HEK293 (cell line): ENCODE data around the gene DCP1A.

Experiments
- CTCF ChIA-PET: fragments of 350-600 bp; formaldehyde crosslinking; extraction: SDS; loops from one replicate; lab custom pipeline; 2021; ENCODE audit warnings: antibody characterized with exemption; lab: Yijun Ruan, JAX
- POLR2A ChIA-PET: fragments of 300-600 bp; formaldehyde crosslinking; extraction: SDS; loops from one replicate; lab custom pipeline; 2020; ENCODE audit warnings: antibody characterized with exemption, inconsistent platforms; lab: Yijun Ruan, JAX
- H3K27ac ChIP-seq: fragments of 200-500 bp; sonication (Bioruptor generic); 2 replicates; pipeline ENCODE4 v1.5.1; 2014; ENCODE audit warnings: low read depth, low read length, control low read depth, inconsistent platforms; ENCODE audit errors: extremely low read depth
- H3K36me3 ChIP-seq, 2 experiments: fragments of 200-500 bp in 1 of 2; sonication (Bioruptor generic) in 1 of 2; 1 replicate in 1 of 2; 2 replicates in 1 of 2; pipeline ENCODE4 v1.5.1; 2014 to 2017; ENCODE audit warnings: inconsistent platforms in 2 of 2, low read length in 2 of 2; ENCODE audit not compliant: control insufficient read depth in 2 of 2, insufficient read depth in 1 of 2
- H3K4me1 ChIP-seq: fragments of 200-500 bp; sonication (Bioruptor generic); 2 replicates; pipeline ENCODE4 v1.5.1; 2014; ENCODE audit warnings: mild to moderate bottlenecking, low read length, inconsistent platforms; ENCODE audit not compliant: control insufficient read depth, insufficient read depth
- H3K4me3 ChIP-seq: 2 replicates; pipeline ENCODE4 v1.5.1; 2011; ENCODE audit warnings: low read depth, mild to moderate bottlenecking, control low read depth, low read length, moderate library complexity
- H3K9me3 ChIP-seq: fragments of 200-500 bp; sonication (Bioruptor generic); 2 replicates; pipeline ENCODE4 v1.5.1; 2014; ENCODE audit warnings: low read depth, low read length, inconsistent platforms; ENCODE audit not compliant: control insufficient read depth, insufficient read depth
- KLF9 ChIP-seq: fragments of 450-650 bp; formaldehyde crosslinking; IDR thresholded peaks from 2 replicates; pipeline ENCODE4 v1.5.1; 2016; ENCODE audit warnings: missing biosample characterization, missing genetic modification characterization, low read depth
- ZNF148 ChIP-seq: fragments of 450-650 bp; formaldehyde crosslinking; IDR thresholded peaks from 2 replicates; pipeline ENCODE4 v1.5.0; 2017; ENCODE audit warnings: missing biosample characterization, missing genetic modification characterization, borderline replicate concordance
- ZNF426 ChIP-seq: fragments of 450-650 bp; formaldehyde crosslinking; IDR thresholded peaks from 2 replicates; pipeline ENCODE4 v1.5.1; 2017; ENCODE audit warnings: missing biosample characterization, missing genetic modification characterization, mild to moderate bottlenecking, inconsistent platforms, moderate library complexity
- ZXDB ChIP-seq: fragments of 450-650 bp; formaldehyde crosslinking; IDR thresholded peaks from 2 replicates; pipeline ENCODE4 v1.5.1; 2016; ENCODE audit warnings: missing biosample characterization, missing genetic modification characterization
- TF ChIP-seq, protein P1 (sequence below): fragments of 450-650 bp; formaldehyde crosslinking; IDR thresholded peaks from 2 replicates; pipeline ENCODE4 v1.5.1; 2016; ENCODE audit warnings: missing biosample characterization, missing genetic modification characterization

The DCP1A gene

GRCh38 chr3:53234841-53235232 lies 112.5 kb downstream of the DCP1A start:
- H3K4me1 ChIP-seq: no peaks in the 10 kb centered on the region
- CTCF ChIA-PET: no interaction called here
- no peak overlapping the region for H3K27ac ChIP-seq
- H3K9me3 ChIP-seq: no peaks in the 10 kb centered on the region
- peaks cover 0 to 93% of the 10 kb centered on the region in 2 experiments; a peak in 1 of 3 replicates for H3K36me3 ChIP-seq
- no peak overlapping the region for H3K4me3 ChIP-seq
- POLR2A ChIA-PET: no interaction called here
- TF ChIP-seq, protein P1, sequence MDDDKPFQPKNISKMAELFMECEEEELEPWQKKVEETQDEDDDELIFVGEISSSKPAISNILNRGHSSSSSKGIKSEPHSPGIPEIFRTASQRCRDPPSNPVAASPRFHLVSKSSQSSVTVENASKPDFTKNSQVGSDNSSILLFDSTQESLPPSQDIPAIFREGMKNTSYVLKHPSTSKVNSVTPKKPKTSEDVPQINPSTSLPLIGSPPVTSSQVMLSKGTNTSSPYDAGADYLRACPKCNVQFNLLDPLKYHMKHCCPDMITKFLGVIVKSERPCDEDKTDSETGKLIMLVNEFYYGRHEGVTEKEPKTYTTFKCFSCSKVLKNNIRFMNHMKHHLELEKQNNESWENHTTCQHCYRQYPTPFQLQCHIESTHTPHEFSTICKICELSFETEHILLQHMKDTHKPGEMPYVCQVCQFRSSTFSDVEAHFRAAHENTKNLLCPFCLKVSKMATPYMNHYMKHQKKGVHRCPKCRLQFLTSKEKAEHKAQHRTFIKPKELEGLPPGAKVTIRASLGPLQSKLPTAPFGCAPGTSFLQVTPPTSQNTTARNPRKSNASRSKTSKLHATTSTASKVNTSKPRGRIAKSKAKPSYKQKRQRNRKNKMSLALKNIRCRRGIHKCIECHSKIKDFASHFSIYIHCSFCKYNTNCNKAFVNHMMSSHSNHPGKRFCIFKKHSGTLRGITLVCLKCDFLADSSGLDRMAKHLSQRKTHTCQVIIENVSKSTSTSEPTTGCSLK (tag by site-specific recombination): no peak
- TF ChIP-seq ZNF426 (tag by site-specific recombination): no peak
- no peak for TF ChIP-seq KLF9
- TF ChIP-seq ZNF148 (tag by site-specific recombination): no peak

DNA sequence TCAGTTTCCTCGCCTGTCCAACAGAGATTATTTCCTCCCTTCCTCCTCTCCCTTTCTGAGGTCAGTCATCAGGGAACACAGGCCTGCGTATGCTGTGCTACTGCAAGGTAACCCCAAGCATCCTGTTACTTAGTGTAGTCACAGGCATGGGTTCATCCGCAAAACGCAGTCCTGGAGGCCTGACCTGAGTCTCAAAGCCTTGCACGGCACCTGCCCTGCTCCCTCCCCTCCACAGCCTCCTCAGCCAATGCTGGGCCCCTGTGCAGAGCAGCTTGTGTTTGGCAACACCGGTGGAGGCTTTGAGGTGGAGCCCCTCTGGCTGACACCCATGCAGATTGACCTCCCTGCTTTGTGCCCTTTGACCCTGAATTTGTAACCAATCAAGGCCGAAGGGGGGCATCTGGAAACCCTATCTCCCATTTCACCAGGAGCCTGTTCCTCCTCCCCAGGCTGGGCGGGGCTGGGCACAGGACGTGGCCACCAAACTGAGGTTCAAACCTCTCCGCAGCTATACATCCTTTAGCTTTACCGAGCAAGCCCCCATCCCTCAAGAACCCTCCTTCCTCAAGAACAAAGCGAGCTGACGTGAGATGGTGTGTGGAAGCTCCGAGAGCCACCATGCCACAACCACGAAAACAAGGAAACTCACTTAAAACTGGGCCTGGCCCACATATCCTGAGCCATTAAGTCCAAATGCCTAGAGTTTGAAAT lies 113.1 kb downstream of the DCP1A start:
- no peaks in the 10 kb centered on the region for H3K9me3 ChIP-seq
- no peaks in the 10 kb centered on the region for H3K4me1 ChIP-seq
- ChIA-PET CTCF (interaction anchor here (1.0 to 1.8 kb wide), 2 partner anchors 14 to 120 kb away, joined by 3 to 6 read pairs; no protein-coding TSS in a partner anchor), POLR2A (no interaction called here)
- H3K4me3 ChIP-seq: no peak overlapping the region
- TF ChIP-seq ZXDB: no peak
- no peak overlapping the region for H3K27ac ChIP-seq
- H3K36me3 ChIP-seq: peaks cover 0 to 93% of the 10 kb centered on the region in 2 experiments; a peak in 1 of 3 replicates
